HCT116 (cell line): Measurements from ENCODE around the gene RBM19.

ENCODE experiments used
- CTCF ChIP-seq, 3 experiments: fragments of 200-600 bp in 1 of 3; sonication (generic) in 1 of 3; IDR thresholded peaks in 2 of 3; conservative IDR thresholded peaks in 1 of 3; 2 replicates each; pipeline ENCODE4 v1.5.1; 2012 to 2017; ENCODE audit warnings: low read depth in 2 of 3, low read length in 2 of 3, antibody characterized with exemption in 1 of 3, borderline replicate concordance in 1 of 3, control low read depth in 1 of 3, mild to moderate bottlenecking in 1 of 3, mixed read lengths in 1 of 3, mixed run types in 1 of 3, moderate library complexity in 1 of 3; ENCODE audit not compliant: insufficient read depth in 1 of 3
- JUND ChIP-seq: IDR thresholded peaks from 2 replicates; pipeline ENCODE4 v1.6.1; 2012
- POLR2A ChIP-seq: IDR thresholded peaks from 2 replicates; pipeline ENCODE4 v1.7.0; 2011; ENCODE audit warnings: borderline replicate concordance; ENCODE audit not compliant: insufficient read depth, insufficient read length; ENCODE audit errors: extremely low read depth
- REST ChIP-seq: IDR thresholded peaks from 2 replicates; pipeline ENCODE4 v1.6.1; 2012; ENCODE audit warnings: low read depth

- no peak for TF ChIP-seq CTCF (IDR thresholded peaks at IDR 0.05 in 2 of 3, conservative IDR thresholded peaks at IDR 0.05 in 1 of 3; ENCODE audit: borderline replicate concordance in 1 of 3, insufficient read depth in 1 of 3, low read depth in 2 of 3, low read length in 2 of 3)
- no peak for TF ChIP-seq POLR2A
- TF ChIP-seq JUND, result no peak
- TF ChIP-seq REST, result no peak
These were observed 123.4 kb downstream of the RBM19 start for GRCh38 chr12:113842699-113843098.
